Tibial nerve (tissue), 4 donors: ENCODE measurements around the gene PCGF5.

Experiments
- EP300 ChIP-seq, 2 donors: sonication (generic); formaldehyde crosslinking; IDR thresholded peaks; one replicate each; pipeline ENCODE4 v1.6.1; 2017; ENCODE audit warnings: antibody characterized with exemption in 2 of 2, mild to moderate bottlenecking in 1 of 2
- POLR2A ChIP-seq, 2 donors: fragments of 450-650 bp; IDR thresholded peaks; one replicate each; pipeline ENCODE4 v1.6.1; 2017; ENCODE audit warnings: antibody characterized with exemption in 2 of 2, mild to moderate bottlenecking in 2 of 2, moderate library complexity in 2 of 2
- TF ChIP-seq, protein P1 (sequence below), 5 experiments: fragments of 200-600 bp in 3 of 5; fragments of 450-650 bp in 2 of 5; sonication (generic) in 3 of 5; IDR thresholded peaks; one replicate each; pipeline ENCODE4 v1.5.1; 2016 to 2019; ENCODE audit warnings: antibody characterized with exemption in 5 of 5, mild to moderate bottlenecking in 3 of 5, moderate library complexity in 2 of 5

DNA sequence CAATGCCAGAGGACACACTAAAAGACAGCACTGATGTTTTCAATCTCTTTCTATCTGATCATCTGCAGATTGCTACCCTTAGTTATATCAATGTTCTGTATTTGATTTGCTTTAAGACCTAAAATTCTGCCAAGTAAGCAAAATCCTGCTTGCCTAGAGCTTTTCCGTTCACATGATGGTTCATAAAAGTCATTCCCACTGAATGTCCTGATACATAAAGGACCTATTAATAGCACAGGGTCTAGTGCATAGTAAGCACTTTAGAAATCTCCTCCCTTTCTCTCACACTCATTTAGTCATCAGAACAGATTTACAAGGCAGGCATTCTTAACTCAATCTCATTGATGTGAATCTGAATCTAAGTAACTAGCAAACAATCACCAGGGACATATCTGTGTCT lies 68.8 kb downstream of the PCGF5 start:
- TF ChIP-seq, protein P1, sequence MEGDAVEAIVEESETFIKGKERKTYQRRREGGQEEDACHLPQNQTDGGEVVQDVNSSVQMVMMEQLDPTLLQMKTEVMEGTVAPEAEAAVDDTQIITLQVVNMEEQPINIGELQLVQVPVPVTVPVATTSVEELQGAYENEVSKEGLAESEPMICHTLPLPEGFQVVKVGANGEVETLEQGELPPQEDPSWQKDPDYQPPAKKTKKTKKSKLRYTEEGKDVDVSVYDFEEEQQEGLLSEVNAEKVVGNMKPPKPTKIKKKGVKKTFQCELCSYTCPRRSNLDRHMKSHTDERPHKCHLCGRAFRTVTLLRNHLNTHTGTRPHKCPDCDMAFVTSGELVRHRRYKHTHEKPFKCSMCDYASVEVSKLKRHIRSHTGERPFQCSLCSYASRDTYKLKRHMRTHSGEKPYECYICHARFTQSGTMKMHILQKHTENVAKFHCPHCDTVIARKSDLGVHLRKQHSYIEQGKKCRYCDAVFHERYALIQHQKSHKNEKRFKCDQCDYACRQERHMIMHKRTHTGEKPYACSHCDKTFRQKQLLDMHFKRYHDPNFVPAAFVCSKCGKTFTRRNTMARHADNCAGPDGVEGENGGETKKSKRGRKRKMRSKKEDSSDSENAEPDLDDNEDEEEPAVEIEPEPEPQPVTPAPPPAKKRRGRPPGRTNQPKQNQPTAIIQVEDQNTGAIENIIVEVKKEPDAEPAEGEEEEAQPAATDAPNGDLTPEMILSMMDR (IDR thresholded peaks at IDR 0.05): no peak
- TF ChIP-seq EP300 (IDR thresholded peaks at IDR 0.05) (no peak), POLR2A (IDR thresholded peaks at IDR 0.05) (no peak)
